ENCODE measurements around the gene MAPT. TPM values are rescaled to one million over a fixed set of nuclear protein-coding genes. Genes with fewer than 3 reads are reported as not detected.

MAPT gene
- total and polyA plus RNA-seq, 2 of the 4 experiments (the other 2 are of a cell fraction) = 0.18 to 0.19 TPM

DNA sequence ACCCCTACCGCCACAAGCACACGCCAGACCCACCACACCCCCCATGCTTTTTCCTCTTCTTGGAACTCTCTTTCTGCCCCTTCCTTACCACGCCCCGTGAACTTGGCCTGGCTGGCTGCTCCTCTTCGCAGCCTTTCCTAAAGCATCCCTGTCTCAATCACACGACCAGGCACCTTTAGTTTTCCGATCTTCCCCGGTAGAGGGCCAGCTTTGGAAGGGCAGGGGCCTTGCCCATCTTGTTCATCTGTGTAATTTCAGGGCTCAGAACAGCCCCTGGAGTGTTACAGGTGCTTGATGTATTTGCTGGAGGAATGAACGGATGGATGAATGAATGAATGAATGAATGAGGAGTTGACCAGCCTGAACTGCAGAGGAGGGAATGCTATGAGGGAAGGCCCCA is 45.9 kb upstream of the MAPT start:
- ATAC-seq (ENCODE audit: low read depth) (no peak), DNase-seq (no peak)
- Histone ChIP-seq H3K79me1 (ENCODE audit: low read depth in 1 of 2, low read length in 2 of 2) (no peaks in the 10 kb centered on the region), H2AK5ac (ENCODE audit: low read depth, low read length) (no peak overlapping the region), H3K27ac (ENCODE audit: insufficient read depth, low read length) (no peak overlapping the region), H2BK120ac (ENCODE audit: low read depth, low read length) (no peak overlapping the region), H3K18ac (ENCODE audit: low read depth, low read length) (no peak overlapping the region), H3K4me1 (ENCODE audit: control insufficient read depth, insufficient read depth, low read length) (no peaks in the 10 kb centered on the region), H4K20me1 (ENCODE audit: insufficient read depth, low read length) (no peaks in the 10 kb centered on the region), H4K8ac (ENCODE audit: low read depth in 2 of 2, low read length in 2 of 2) (no peak overlapping the region), H3K9me1 (ENCODE audit: insufficient read depth, low read length) (no peaks in the 10 kb centered on the region), H4K91ac (ENCODE audit: insufficient read depth, low read depth, low read length) (no peak overlapping the region), H3K56ac (ENCODE audit: extremely low read depth, insufficient read depth, low read length) (no peak overlapping the region), H2BK15ac (ENCODE audit: low read depth, low read length) (no peak overlapping the region), H2BK20ac (ENCODE audit: low read depth, low read length) (no peak overlapping the region), H2BK5ac (ENCODE audit: low read depth, low read length, poor library complexity, severe bottlenecking) (no peak overlapping the region), H3K36me3 (ENCODE audit: control insufficient read depth, insufficient read depth, low read length) (no peaks in the 10 kb centered on the region), H3K4me3 (ENCODE audit: insufficient read depth, low read depth, low read length) (no peak overlapping the region), H4K5ac (ENCODE audit: low read depth, low read length) (no peak overlapping the region), H3K27me3 (ENCODE audit: control insufficient read depth, insufficient read depth, low read length) (peaks cover 9% of the 10 kb centered on the region), H2AK9ac (replicated peaks; ENCODE audit: low read depth, low read length, poor library complexity) (no peak overlapping the region), H3K23ac (ENCODE audit: low read depth, low read length) (no peak overlapping the region), H3K14ac (replicated peaks; ENCODE audit: low read depth, low read length) (no peak overlapping the region), H3K4ac (ENCODE audit: low read depth, low read length) (no peak overlapping the region), H3K4me2 (ENCODE audit: low read depth, low read length) (no peak overlapping the region), H3K9me3 (ENCODE audit: control insufficient read depth, insufficient read depth, low read length) (no peaks in the 10 kb centered on the region), H3K9ac (ENCODE audit: low read depth, low read length) (no peak overlapping the region), H2AFZ (replicated peaks; ENCODE audit: low read length, poor library complexity) (no peak overlapping the region)
- ChIA-PET CTCF (no interaction called here), POLR2A (ENCODE audit: unreplicated experiment) (no interaction called here)
- dilution Hi-C loops (cut with HindIII; ENCODE audit: low sequenced_read_pairs, unreplicated experiment) (no loop called here), intact Hi-C loops (cut with micrococcal nuclease) (no loop called here), in situ Hi-C loops (cut with MboI; ENCODE audit: low sequenced_read_pairs) (loop anchor here (25.0 kb wide), 1 partner anchor 436 kb away; no protein-coding TSS in a partner anchor)
- no TSS peak for BruUV-seq (replicated peaks)
- TF ChIP-seq CEBPB (IDR thresholded peaks at IDR 0.05; ENCODE audit: low read depth, low read length) (no peak), MXI1 (IDR thresholded peaks at IDR 0.05; ENCODE audit: borderline replicate concordance, low read depth, low read length) (no peak)
- 79% methylated on average over 4 of the region's 9 CpGs; no CpG with 5 or more reads in 1 of the 2 experiments for WGBS, 2 experiments (ENCODE audit: extremely low coverage in 2 of 2, insufficient read length in 1 of 2)

Measured in IMR-90 (cell line).